Upper lobe of left lung (tissue), 4 donors: ENCODE results near the gene RBM33.

ENCODE experiments used
- POLR2A ChIP-seq, 4 donors: fragments of 450-650 bp; IDR thresholded peaks; one replicate each; pipeline ENCODE4 v1.5.1; 2016 to 2017; ENCODE audit warnings: antibody characterized with exemption in 4 of 4, mild to moderate bottlenecking in 2 of 4
- POLR2AphosphoS5 ChIP-seq, 2 donors: sonication (generic); formaldehyde crosslinking; IDR thresholded peaks; one replicate each; pipeline ENCODE4 v1.5.1; 2017; ENCODE audit warnings: antibody characterized with exemption in 2 of 2
- TF ChIP-seq, protein P1 (sequence below), 6 experiments: fragments of 450-650 bp in 4 of 6; fragments of 200-600 bp in 2 of 6; sonication (generic) in 2 of 6; IDR thresholded peaks; one replicate each; pipeline ENCODE4 v1.5.1; 2016 to 2019; ENCODE audit warnings: antibody characterized with exemption in 6 of 6

DNA sequence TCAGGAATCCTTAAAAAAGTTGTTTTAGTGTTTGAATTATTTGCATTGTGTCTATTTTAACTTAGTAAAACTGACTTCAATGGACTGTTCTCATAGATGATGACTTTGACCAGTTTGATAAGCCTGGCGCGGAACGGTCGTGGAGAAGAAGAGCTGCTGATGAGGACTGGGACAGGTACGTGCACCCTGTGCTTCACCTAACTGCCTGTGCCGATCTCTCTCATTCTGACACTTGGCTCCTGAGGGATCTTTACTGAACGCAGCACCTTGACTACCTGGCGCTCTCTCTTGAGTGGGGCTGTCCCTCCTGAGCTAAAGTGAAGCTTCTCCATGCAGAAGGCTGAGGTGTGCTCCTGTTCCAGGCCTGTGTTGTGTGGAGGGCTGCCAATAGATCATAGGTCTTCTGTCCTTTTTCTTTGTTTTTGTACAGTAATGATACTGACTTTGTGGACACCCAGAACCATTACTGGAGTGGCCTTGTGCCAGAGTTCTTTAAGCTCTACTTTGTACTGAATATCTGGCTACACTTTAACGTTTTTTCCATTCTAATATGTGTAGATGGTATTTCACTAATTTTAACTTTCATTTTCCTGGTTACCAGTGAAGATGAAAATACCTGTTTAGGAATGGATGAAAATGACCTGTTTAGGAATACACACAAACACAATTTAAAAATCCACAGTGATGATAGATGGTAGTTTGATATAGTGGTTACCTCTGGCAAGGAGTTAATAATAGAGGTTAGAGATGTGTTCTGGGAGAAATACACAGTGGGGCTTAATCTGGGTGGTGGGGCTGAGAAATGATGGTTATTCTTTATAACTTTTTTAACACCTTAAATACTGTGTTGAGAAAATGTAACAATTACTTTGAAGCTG, 20.9 kb downstream of the RBM33 start:
- TF ChIP-seq, protein P1, sequence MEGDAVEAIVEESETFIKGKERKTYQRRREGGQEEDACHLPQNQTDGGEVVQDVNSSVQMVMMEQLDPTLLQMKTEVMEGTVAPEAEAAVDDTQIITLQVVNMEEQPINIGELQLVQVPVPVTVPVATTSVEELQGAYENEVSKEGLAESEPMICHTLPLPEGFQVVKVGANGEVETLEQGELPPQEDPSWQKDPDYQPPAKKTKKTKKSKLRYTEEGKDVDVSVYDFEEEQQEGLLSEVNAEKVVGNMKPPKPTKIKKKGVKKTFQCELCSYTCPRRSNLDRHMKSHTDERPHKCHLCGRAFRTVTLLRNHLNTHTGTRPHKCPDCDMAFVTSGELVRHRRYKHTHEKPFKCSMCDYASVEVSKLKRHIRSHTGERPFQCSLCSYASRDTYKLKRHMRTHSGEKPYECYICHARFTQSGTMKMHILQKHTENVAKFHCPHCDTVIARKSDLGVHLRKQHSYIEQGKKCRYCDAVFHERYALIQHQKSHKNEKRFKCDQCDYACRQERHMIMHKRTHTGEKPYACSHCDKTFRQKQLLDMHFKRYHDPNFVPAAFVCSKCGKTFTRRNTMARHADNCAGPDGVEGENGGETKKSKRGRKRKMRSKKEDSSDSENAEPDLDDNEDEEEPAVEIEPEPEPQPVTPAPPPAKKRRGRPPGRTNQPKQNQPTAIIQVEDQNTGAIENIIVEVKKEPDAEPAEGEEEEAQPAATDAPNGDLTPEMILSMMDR (IDR thresholded peaks at IDR 0.05): no peak
- no peak for TF ChIP-seq POLR2AphosphoS5 (IDR thresholded peaks at IDR 0.05)
- TF ChIP-seq POLR2A (IDR thresholded peaks at IDR 0.05): no peak
